Lung (tissue), 12 donors: ENCODE measurements around the gene C15orf40. TPM values are rescaled to one million over a fixed set of nuclear protein-coding genes. Genes with fewer than 3 reads are reported as not detected.

Experiments used
- ATAC-seq: fragments of 200-7000 bp; cut with Tn5 transposase; one replicate; pipeline ENCODE4 v1.9.1; 2020; ENCODE audit warnings: moderate number of reproducible peaks; ENCODE audit not compliant: insufficient read depth, low FRiP score
- DNase-seq, 3 donors: peaks; one replicate each; pipeline ENCODE4 v3.0.0-alpha.2; 2013 to 2017
- H3K27ac ChIP-seq, 2 donors: one replicate each; pipeline ENCODE4 v1.5.1; 2013; ENCODE audit warnings: mild to moderate bottlenecking in 2 of 2, moderate library complexity in 2 of 2, control low read depth in 1 of 2, inconsistent platforms in 1 of 2, low read depth in 1 of 2, low read length in 1 of 2
- H3K27me3 ChIP-seq, 3 donors: one replicate each; pipeline ENCODE4 v1.5.1; 2013; ENCODE audit warnings: low read length in 2 of 3; ENCODE audit not compliant: control insufficient read depth in 3 of 3, insufficient read depth in 3 of 3
- H3K36me3 ChIP-seq, 4 donors: one replicate each; pipeline ENCODE4 v1.5.1; 2013; ENCODE audit warnings: low read length in 4 of 4, mild to moderate bottlenecking in 1 of 4, moderate library complexity in 1 of 4; ENCODE audit not compliant: control insufficient read depth in 4 of 4, insufficient read depth in 4 of 4
- H3K4me1 ChIP-seq, 5 donors: one replicate each; pipeline ENCODE4 v1.5.1; 2013; ENCODE audit warnings: low read length in 5 of 5, mild to moderate bottlenecking in 2 of 5, moderate library complexity in 1 of 5; ENCODE audit not compliant: control insufficient read depth in 5 of 5, insufficient read depth in 5 of 5
- H3K4me3 ChIP-seq: one replicate; pipeline ENCODE4 v1.5.1; 2013; ENCODE audit warnings: mild to moderate bottlenecking, control low read depth, moderate library complexity
- H3K9ac ChIP-seq, 2 donors: one replicate each; pipeline ENCODE4 v1.5.1; 2013; ENCODE audit warnings: low read length in 2 of 2, control low read depth in 1 of 2; ENCODE audit not compliant: insufficient read depth in 1 of 2
- H3K9me3 ChIP-seq, 4 donors: one replicate each; pipeline ENCODE4 v1.5.1; 2013; ENCODE audit warnings: low read length in 3 of 4, mild to moderate bottlenecking in 1 of 4, moderate library complexity in 1 of 4; ENCODE audit not compliant: control insufficient read depth in 4 of 4, insufficient read depth in 3 of 4
- CTCF ChIP-seq: IDR thresholded peaks from 2 replicates; pipeline ENCODE4 v1.5.1; 2012; ENCODE audit warnings: mild to moderate bottlenecking; ENCODE audit errors: control extremely low read depth, extremely low read depth
- WGBS, 2 donors: extraction: QIAGEN DNeasy Blood & Tissue Kit; methylation state at CpG; one replicate each; pipeline ENCODE4 v1.1.7; 2013; 5-methylcytosine and 5-hydroxymethylcytosine counted together
- polyA plus RNA-seq, 2 donors: library from polyadenylated mRNA; stranded (reverse); fragments of 200-250 nt; gene quantifications; one replicate each; pipeline ENCODE4 v1.2.1, GENCODE V29; 2013
- total RNA-seq, 2 donors: library from RNA; depleted of rRNA in 1 of 2; stranded (reverse); fragments of >200 nt in 1 of 2; gene quantifications; one replicate each; pipeline ENCODE4 v1.2.1, GENCODE V29; 2014 to 2021
- donor health status: control.
- donor health status: control.
- donor health status: Bipolar disorder and iron deficiency.
- donor health status: healthy.
- donor health status: DM: yes; HTN: yes; CAD: no.

The C15orf40 gene
- total and polyA plus RNA-seq, 4 donors, result 16.7 to 26.1 (median 21.7) TPM

- H3K9me3 ChIP-seq, result no peaks in the 10 kb centered on the region
- no peak for TF ChIP-seq CTCF
- DNase-seq, result no peak
- no peak for ATAC-seq
- peaks cover 0 to 24% (median 0%) of the 10 kb centered on the region in 5 donors for H3K4me1 ChIP-seq
- no peak overlapping the region for H3K4me3 ChIP-seq
- no peak overlapping the region for H3K9ac ChIP-seq
- no peaks in the 10 kb centered on the region for H3K36me3 ChIP-seq
- WGBS, 2 donors, result 81 to 89% methylated on average over 1 of the region's 1 CpG
- no peaks in the 10 kb centered on the region for H3K27me3 ChIP-seq
- H3K27ac ChIP-seq, result no peak overlapping the region
Observed at GRCh38 chr15:82972990-82973389, 38.4 kb downstream of the C15orf40 start.

- H3K9me3 ChIP-seq, result no peaks in the 10 kb centered on the region
- H3K4me3 ChIP-seq, result no peak overlapping the region
- H3K36me3 ChIP-seq, result no peaks in the 10 kb centered on the region
- no peak for TF ChIP-seq CTCF
- H3K4me1 ChIP-seq, result peaks cover 0 to 24% (median 0%) of the 10 kb centered on the region in 5 donors
- H3K27me3 ChIP-seq, result no peaks in the 10 kb centered on the region
- no peak overlapping the region for H3K27ac ChIP-seq
- ATAC-seq, result no peak
- H3K9ac ChIP-seq, result no peak overlapping the region
- WGBS, 2 donors, result 74 to 85% methylated on average over 2 of the region's 2 CpGs
- DNase-seq, result no peak
Observed at GRCh38 chr15:82971218-82971984, 40.0 kb downstream of the C15orf40 start.

GRCh38 chr15:82970696-82971095 is 40.7 kb downstream of the C15orf40 start:
- DNase-seq, result no peak
- H3K9me3 ChIP-seq, result no peaks in the 10 kb centered on the region
- peaks cover 0 to 24% (median 0%) of the 10 kb centered on the region in 5 donors for H3K4me1 ChIP-seq
- 79 to 82% methylated on average over 1 of the region's 1 CpG for WGBS, 2 donors
- H3K4me3 ChIP-seq, result no peak overlapping the region
- H3K9ac ChIP-seq, result no peak overlapping the region
- H3K27me3 ChIP-seq, result no peaks in the 10 kb centered on the region
- ATAC-seq, result no peak
- H3K27ac ChIP-seq, result no peak overlapping the region
- no peak for TF ChIP-seq CTCF
- no peaks in the 10 kb centered on the region for H3K36me3 ChIP-seq
